Activated naive CD4-positive, alpha-beta T cell treated with anti-CD3 and anti-CD28 coated beads, Interleukin-2, amount 50 U/mL, for 72 hours (primary cell): ENCODE measurements around the gene JARID2. TPM values are rescaled to one million over a fixed set of nuclear protein-coding genes. Genes with fewer than 3 reads are reported as not detected.
A peak's percentile ranks its signal among the peaks of the same experiment; 100 is the strongest.
"Not testable (repeated sequence)": the region's sequence is repeated elsewhere in the genome, so short reads cannot be mapped to it uniquely, and the experiment has no call there.

Experiments
- ATAC-seq, 2 donors: fragments of 150-1000 bp; cut with Tn5 transposase; 2 replicates each; pipeline ENCODE4 v1.10.0; 2021; ENCODE audit warnings: mild to moderate bottlenecking in 2 of 2, moderate library complexity in 2 of 2
- DNase-seq, 2 donors: peaks; one replicate each; pipeline ENCODE4 v3.0.0; 2021 to 2022; ENCODE audit warnings: low spot score in 2 of 2
- H3K27ac Mint-ChIP-seq, 2 donors: one replicate each; pipeline ENCODE4 v1.8.0; 2022; ENCODE audit warnings: mild to moderate bottlenecking in 2 of 2, mixed read lengths in 2 of 2
- H3K36me3 Mint-ChIP-seq, 2 donors: one replicate each; pipeline ENCODE4 v1.8.0; 2022; ENCODE audit warnings: mixed read lengths in 2 of 2
- H3K9me3 Mint-ChIP-seq, 2 donors: one replicate each; pipeline ENCODE4 v1.8.0; 2022; ENCODE audit warnings: mixed read lengths in 2 of 2
- total RNA-seq, 2 donors: library from RNA; stranded (reverse); gene quantifications; one replicate each; pipeline ENCODE4 v1.2.3, GENCODE V29; 2022

Gene JARID2
- total RNA-seq, 2 donors from 2014 or later, result 35.3 to 36.3 TPM

GRCh38 chr6:15408758-15409157, 162.9 kb downstream of the JARID2 start:
- ATAC-seq, result peak in 1 of 2 donors; percentile 62
- DNase-seq, result no peak
- H3K36me3 Mint-ChIP-seq, result peaks cover 17 to 28% of the 10 kb centered on the region in 2 donors
- no peaks in the 10 kb centered on the region for H3K9me3 Mint-ChIP-seq
- peak overlapping the region in 1 of 2 donors; percentile 52 for H3K27ac Mint-ChIP-seq

GRCh38 chr6:15409301-15410125, 163.6 kb downstream of the JARID2 start:
- Mint-ChIP-seq H3K36me3 (peaks cover 22 to 36% of the 10 kb centered on the region in 2 donors), H3K9me3 (peaks cover 0 to 2% of the 10 kb centered on the region in 2 donors), H3K27ac (peak overlapping the region in 1 of 2 donors; percentile 77)
- DNase-seq (no peak), ATAC-seq (peak in 1 of 2 donors; percentile 21)

DNA sequence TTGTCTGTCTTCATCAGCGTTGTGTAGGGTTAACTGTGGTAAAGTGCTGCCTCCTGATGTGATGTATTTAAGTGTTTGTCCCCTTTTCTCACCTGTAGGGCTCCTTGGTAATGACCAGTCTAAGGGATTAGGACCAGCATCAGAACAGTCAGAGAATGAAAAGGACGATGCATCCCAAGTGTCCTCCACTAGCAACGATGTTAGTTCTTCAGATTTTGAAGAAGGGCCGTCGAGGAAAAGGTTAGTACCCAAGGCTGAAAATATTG, 164.2 kb downstream of the JARID2 start:
- H3K36me3 Mint-ChIP-seq, result peaks cover 23 to 41% of the 10 kb centered on the region in 2 donors
- peak overlapping the region in 1 of 2 donors; percentile 77 for H3K27ac Mint-ChIP-seq
- no peak for DNase-seq
- ATAC-seq, result no peak
- H3K9me3 Mint-ChIP-seq, result peaks cover 0 to 4% of the 10 kb centered on the region in 2 donors

DNA sequence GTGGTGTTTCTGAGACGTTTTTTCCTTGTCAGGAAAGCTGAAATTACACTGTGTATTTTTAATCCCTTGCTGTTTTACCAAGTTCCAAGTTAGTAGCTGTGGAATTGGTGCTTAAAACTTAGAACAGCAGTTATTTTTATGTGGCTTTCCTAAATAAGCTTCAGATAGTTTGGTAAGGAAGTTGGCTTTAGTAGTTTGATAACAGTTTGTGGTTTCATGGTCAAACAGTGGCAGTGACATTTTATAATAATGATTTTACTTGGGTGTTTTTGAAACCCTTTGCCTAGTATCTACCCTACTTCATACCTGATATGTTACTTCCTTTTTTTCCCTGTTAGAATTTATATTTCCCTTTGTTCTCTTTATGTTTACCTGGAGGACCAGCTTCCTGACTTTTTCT, 164.9 kb downstream of the JARID2 start:
- ATAC-seq (no peak), DNase-seq (no peak)
- Mint-ChIP-seq H3K36me3 (peaks cover 23 to 43% of the 10 kb centered on the region in 2 donors), H3K27ac (peak overlapping the region; percentile 44 to 90), H3K9me3 (peaks cover 0 to 4% of the 10 kb centered on the region in 2 donors)

- Mint-ChIP-seq H3K9me3 (peaks cover 0 to 4% of the 10 kb centered on the region in 2 donors), H3K27ac (peak overlapping the region; percentile 44 to 90), H3K36me3 (peaks cover 23 to 45% of the 10 kb centered on the region in 2 donors)
- DNase-seq (no peak), ATAC-seq (peak in 1 of 2 donors; percentile 33)
Measured at GRCh38 chr6:15411766-15412165, 165.9 kb downstream of the JARID2 start.

- Mint-ChIP-seq H3K9me3 (peaks cover 0 to 4% of the 10 kb centered on the region in 2 donors), H3K27ac (peak overlapping the region; percentile 44 to 89), H3K36me3 (peaks cover 23 to 55% of the 10 kb centered on the region in 2 donors)
- DNase-seq (no peak), ATAC-seq (no peak)
Measured at GRCh38 chr6:15412767-15413166, 166.9 kb downstream of the JARID2 start.

- DNase-seq (no peak), ATAC-seq (no peak)
- Mint-ChIP-seq H3K9me3 (peaks cover 0 to 4% of the 10 kb centered on the region in 2 donors), H3K36me3 (peaks cover 23 to 64% of the 10 kb centered on the region in 2 donors), H3K27ac (peak overlapping the region in 1 of 2 donors; percentile 48)
Measured at GRCh38 chr6:15413466-15414234, 167.8 kb downstream of the JARID2 start.

DNA sequence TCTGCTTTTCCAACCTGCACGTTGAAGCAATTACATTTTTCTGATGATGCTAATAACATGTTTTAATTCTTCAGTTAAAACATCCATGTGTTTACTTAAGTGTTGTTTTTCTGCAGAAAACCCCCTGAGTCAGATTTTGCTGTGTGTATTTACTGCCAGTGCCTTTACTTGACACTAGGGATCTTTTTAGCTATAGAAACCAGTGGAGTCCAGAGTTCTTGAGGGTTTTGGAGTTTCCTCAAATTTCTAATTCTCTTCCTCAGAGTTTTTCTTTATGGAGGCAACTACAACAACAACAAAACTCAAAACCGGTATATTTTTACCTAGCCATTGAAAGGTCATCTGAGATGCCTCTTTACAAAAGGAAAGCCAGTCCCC, 168.4 kb downstream of the JARID2 start:
- Mint-ChIP-seq H3K36me3 (peaks cover 25 to 68% of the 10 kb centered on the region in 2 donors), H3K27ac (peak overlapping the region in 1 of 2 donors; percentile 48), H3K9me3 (peaks cover 1 to 6% of the 10 kb centered on the region in 2 donors)
- DNase-seq (no peak), ATAC-seq (no peak)

GRCh38 chr6:15415622-15416021, 169.8 kb downstream of the JARID2 start:
- DNase-seq, H3K27ac Mint-ChIP-seq, ATAC-seq: not testable (repeated sequence)
- Mint-ChIP-seq H3K9me3 (peaks cover 8 to 13% of the 10 kb centered on the region in 2 donors), H3K36me3 (peaks cover 35 to 82% of the 10 kb centered on the region in 2 donors)

DNA sequence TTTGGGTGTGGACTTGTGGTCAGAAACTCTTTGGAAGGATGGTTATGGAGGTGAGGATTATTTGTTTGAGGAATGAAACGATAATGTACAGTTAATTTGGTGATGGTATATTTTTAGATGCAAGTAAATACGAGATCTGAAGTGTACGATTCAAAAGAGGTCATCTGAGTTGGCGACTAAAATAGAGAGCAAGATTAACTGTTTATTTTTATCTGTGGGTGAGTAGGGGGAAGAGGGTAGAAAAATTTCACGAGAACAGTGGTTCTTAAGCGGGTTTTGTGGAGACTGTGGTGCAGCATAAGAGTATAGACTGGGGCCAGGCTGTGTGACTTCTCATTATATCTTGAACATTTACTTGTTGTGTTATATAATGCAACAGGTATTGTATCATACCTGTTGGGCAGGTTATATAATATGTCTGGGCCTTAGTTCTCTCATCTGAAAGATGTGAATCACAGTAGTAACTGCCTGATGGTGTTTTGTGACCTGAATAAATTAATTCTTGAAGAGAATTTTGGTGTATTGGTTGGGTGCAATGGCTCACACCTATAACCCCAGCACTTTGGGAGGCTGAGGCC, 171.2 kb downstream of the JARID2 start:
- no peak for DNase-seq
- H3K27ac Mint-ChIP-seq, result peak overlapping the region; percentile 45 to 80
- peaks cover 25 to 76% of the 10 kb centered on the region in 2 donors for H3K36me3 Mint-ChIP-seq
- H3K9me3 Mint-ChIP-seq, result peaks cover 8 to 14% of the 10 kb centered on the region in 2 donors
- peak in 1 of 2 donors; percentile 11 for ATAC-seq

- H3K9me3 Mint-ChIP-seq, result peaks cover 8 to 14% of the 10 kb centered on the region in 2 donors
- peaks cover 21 to 68% of the 10 kb centered on the region in 2 donors for H3K36me3 Mint-ChIP-seq
- DNase-seq (peak; percentile 40 to 72), ATAC-seq (peak; percentile 90 to 92)
- H3K27ac Mint-ChIP-seq, result peak overlapping the region; percentile 45 to 80
Measured at GRCh38 chr6:15417811-15418210, 171.9 kb downstream of the JARID2 start.

DNA sequence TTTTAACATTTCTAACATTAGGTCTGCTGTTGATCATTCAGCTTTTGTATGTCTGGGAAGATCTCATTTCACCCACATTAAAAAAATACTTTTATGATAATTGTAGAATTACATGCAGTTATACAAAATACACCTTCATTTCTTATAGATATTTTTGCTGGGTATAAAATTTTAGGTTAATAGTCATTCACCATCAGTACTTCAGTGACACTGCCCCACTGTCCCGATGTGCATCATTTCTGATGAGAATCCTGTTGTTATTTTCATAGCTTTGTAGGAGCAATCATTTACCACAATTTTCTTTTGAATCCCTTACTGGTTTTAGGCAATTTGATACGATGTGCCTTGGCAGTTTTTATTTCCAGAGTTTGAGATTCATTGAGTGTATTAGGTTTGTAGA, 173.6 kb downstream of the JARID2 start:
- ATAC-seq (no peak), DNase-seq (no peak)
- Mint-ChIP-seq H3K36me3 (peaks cover 17 to 67% of the 10 kb centered on the region in 2 donors), H3K9me3 (peaks cover 8 to 12% of the 10 kb centered on the region in 2 donors), H3K27ac (no peak overlapping the region)

DNA sequence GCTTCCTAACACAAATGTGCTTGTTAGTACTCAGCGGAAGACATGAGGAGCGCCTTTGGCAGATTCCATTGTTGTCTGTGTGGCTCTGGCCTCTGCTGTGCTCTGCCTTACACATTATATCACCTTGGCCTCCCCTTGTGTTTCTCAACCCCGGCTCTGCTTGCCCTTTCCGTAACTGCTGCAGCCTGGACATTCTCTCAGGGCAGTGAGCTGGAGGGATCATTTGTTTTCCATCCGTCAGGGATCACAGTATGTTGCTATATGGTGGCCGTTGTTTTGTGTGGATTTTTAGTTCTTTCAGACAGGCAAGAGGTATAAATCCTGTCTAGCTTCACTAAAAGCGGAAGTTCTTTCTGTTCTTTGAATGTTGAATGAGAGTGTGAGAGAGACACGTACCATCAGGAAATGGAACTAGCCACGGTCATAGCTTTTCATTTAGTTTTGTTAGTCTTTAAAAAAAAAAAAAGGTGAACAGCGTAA, 175.1 kb downstream of the JARID2 start:
- DNase-seq (no peak), ATAC-seq (no peak)
- Mint-ChIP-seq H3K36me3 (peaks cover 27 to 71% of the 10 kb centered on the region in 2 donors), H3K9me3 (peaks cover 8 to 10% of the 10 kb centered on the region in 2 donors), H3K27ac (peak overlapping the region; percentile 83 to 96)

DNA sequence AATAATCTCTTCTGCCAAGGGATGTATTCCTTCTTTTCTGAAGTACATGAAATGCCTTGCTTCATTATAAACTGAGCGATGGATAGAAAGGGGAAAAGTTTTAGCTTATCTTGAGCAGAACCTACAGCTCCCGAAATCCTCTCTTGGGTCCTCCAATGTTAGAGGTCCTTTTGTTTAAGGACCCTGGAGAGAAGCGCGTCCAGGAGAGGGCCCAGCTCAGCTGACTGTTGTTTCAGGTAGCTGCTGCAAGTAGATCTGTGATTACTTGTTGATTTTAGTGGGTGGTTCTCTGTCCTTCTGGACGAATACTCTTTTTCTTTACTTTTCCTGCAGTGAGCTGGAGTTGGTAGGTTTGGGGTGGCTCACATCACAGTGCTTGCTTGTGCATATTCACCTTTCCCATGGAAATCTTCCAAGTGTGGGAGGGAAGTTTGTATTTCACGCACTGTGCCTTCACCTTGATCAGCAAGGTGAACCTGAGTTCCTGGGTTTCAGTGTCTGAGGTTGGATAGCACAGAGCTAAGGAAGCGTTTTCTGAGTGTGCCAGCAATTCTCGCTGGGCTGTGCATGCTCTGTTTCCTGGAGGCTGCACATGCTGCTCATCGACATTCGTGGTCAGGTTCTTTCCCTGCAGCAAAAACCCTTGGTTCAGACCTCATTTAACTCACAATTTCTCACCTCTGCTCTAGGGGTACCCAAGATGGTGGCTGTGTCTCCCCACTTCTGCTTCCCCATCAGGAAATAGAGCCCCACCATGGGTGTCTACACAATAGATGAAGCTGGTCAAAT, 176.3 kb downstream of the JARID2 start:
- peaks cover 8 to 10% of the 10 kb centered on the region in 2 donors for H3K9me3 Mint-ChIP-seq
- ATAC-seq, result peak; percentile 32 to 46
- H3K27ac Mint-ChIP-seq, result peak overlapping the region; percentile 76 to 81
- H3K36me3 Mint-ChIP-seq, result peaks cover 27 to 68% of the 10 kb centered on the region in 2 donors
- DNase-seq, result no peak

DNA sequence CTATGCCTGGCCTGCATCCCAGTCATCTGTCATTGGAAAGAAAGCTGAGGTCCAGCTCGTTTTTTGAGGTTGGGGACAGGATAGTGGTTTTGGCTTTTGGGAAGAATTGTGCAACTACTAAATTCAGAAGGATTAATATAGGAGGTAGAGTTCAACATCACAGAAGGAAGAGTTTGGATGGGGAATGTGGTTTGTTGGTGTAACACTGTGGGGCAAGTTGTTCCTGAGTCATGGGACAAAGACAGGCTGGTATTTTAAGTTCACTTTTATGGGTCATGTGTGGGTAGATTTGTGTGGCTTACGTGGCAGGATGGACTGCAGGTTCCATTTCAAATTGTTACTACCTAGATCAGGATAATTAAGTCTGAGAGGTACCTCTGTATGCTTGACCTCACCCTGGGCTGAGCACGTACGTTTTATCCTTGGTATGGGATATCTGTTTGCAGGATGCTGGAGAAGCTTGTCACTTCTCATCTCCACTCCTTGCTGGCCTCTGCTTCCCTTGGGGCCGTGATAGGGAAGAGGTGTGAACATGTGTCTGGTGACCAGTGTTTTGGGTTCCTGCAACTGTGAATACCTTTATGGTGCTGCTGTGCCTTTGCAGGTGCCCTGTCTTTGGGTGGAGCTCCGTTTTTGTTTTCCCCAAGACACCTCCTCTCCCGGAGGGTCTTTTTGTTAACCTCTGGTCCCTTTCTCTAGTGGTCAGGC, 177.6 kb downstream of the JARID2 start:
- no peak for DNase-seq
- peaks cover 27 to 61% of the 10 kb centered on the region in 2 donors for H3K36me3 Mint-ChIP-seq
- peak in 1 of 2 donors; percentile 36 for ATAC-seq
- peak overlapping the region; percentile 76 to 89 for H3K27ac Mint-ChIP-seq
- peaks cover 8 to 10% of the 10 kb centered on the region in 2 donors for H3K9me3 Mint-ChIP-seq
